ENCODE results near the gene KRTCAP2. TPM values are rescaled to one million over a fixed set of nuclear protein-coding genes. Genes with fewer than 3 reads are reported as not detected.

KRTCAP2 gene
- total RNA-seq, 2 experiments from 2014 or later = 124 to 125 TPM

DNA sequence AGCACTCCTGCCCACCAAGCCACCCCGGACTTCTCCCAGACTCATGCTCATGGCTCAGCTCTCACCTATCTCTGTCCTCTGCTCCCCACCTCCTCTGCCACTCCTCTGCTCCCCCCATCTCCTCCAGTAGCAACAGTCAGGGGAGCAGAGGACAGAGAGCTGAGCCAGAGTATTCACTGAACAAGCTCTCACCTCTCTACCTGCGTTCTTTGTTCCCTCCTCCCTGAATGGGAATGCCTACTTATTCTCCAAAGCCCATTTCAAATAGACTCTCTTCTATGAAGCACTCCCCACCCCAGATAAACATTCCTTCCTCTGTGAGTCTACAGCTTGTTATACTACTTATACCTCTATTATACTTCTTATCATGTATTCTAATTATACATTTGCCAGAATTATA, 51.9 kb downstream of the KRTCAP2 start:
- H3K4me3 Mint-ChIP-seq = no peak overlapping the region
- CTCF ChIA-PET = interaction anchor here (0.7 to 1.3 kb wide), 2 partner anchors 30 to 56 kb away, joined by 3 to 5 read pairs; no protein-coding TSS in a partner anchor
- POLR2A ChIA-PET = interaction anchor here (1.4 kb wide), 1 partner anchor 13 kb away, joined by 4 read pairs; no protein-coding TSS in a partner anchor
- H3K27ac Mint-ChIP-seq = no peak overlapping the region
- no peaks in the 10 kb centered on the region for H3K9me3 Mint-ChIP-seq
- TF ChIP-seq, protein P1, sequence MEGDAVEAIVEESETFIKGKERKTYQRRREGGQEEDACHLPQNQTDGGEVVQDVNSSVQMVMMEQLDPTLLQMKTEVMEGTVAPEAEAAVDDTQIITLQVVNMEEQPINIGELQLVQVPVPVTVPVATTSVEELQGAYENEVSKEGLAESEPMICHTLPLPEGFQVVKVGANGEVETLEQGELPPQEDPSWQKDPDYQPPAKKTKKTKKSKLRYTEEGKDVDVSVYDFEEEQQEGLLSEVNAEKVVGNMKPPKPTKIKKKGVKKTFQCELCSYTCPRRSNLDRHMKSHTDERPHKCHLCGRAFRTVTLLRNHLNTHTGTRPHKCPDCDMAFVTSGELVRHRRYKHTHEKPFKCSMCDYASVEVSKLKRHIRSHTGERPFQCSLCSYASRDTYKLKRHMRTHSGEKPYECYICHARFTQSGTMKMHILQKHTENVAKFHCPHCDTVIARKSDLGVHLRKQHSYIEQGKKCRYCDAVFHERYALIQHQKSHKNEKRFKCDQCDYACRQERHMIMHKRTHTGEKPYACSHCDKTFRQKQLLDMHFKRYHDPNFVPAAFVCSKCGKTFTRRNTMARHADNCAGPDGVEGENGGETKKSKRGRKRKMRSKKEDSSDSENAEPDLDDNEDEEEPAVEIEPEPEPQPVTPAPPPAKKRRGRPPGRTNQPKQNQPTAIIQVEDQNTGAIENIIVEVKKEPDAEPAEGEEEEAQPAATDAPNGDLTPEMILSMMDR (IDR thresholded peaks at IDR 0.05) = no peak
- H3K4me1 Mint-ChIP-seq (ENCODE audit: low read depth) = no peaks in the 10 kb centered on the region
- intact Hi-C loops (cut with micrococcal nuclease) = no loop called here
- no peak for DNase-seq
- H3K36me3 Mint-ChIP-seq (ENCODE audit: low read depth) = no peaks in the 10 kb centered on the region
- H3K27me3 Mint-ChIP-seq = peaks cover 5% of the 10 kb centered on the region
- ATAC-seq = no peak

DNA sequence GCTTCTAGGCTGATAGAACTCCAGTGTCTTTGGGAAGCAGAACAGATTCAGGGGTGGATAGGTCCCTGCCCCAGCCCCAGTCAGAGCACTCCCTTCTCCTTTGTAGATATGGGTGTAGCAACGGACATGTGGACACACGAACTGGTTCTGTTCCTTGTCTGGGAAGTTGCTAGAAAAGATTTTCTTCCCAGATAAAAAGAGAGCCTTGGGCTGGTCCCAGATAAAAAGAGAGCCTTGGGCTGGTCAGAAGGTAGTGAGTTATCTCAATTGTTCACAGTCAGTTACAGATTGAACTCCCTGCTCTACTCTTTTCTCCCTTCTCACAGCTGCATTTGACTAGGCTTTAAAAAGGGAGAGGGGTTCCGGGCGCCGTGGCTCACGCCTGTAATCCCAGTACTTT, 52.9 kb downstream of the KRTCAP2 start:
- H3K4me1 Mint-ChIP-seq (ENCODE audit: low read depth) = no peaks in the 10 kb centered on the region
- ATAC-seq (no peak), DNase-seq (no peak)
- no peaks in the 10 kb centered on the region for H3K9me3 Mint-ChIP-seq
- TF ChIP-seq, protein P1 (IDR thresholded peaks at IDR 0.05) = no peak
- no peak overlapping the region for H3K27ac Mint-ChIP-seq
- CTCF ChIA-PET = interaction anchor here (1.2 to 1.3 kb wide), 2 partner anchors 29 to 47 kb away, joined by 5 to 6 read pairs; no protein-coding TSS in a partner anchor
- POLR2A ChIA-PET = interaction anchor here (1.4 kb wide), 1 partner anchor 14 kb away, joined by 4 read pairs; no protein-coding TSS in a partner anchor
- peaks cover 3% of the 10 kb centered on the region for H3K27me3 Mint-ChIP-seq
- intact Hi-C loops (cut with micrococcal nuclease) = no loop called here
- H3K4me3 Mint-ChIP-seq = no peak overlapping the region
- H3K36me3 Mint-ChIP-seq (ENCODE audit: low read depth) = no peaks in the 10 kb centered on the region

Other genes starting within 250 kb of the KRTCAP2 start
- gene PMVK, start 236.6 kb downstream of the KRTCAP2 start, total RNA-seq = 10 to 100 TPM; 32.3 to 33.2 TPM
- gene PBXIP1, start 217.2 kb downstream of the KRTCAP2 start, total RNA-seq = 10 to 100 TPM; 17.7 to 19.4 TPM
- gene PYGO2, start 211.5 kb downstream of the KRTCAP2 start, total RNA-seq = 10 to 100 TPM; 21.2 to 21.8 TPM
- 10 to 100 TPM; 32.3 to 34.2 TPM for gene SHC1, start 202.6 kb downstream of the KRTCAP2 start, total RNA-seq
- gene CKS1B, start 198.6 kb downstream of the KRTCAP2 start, total RNA-seq = 100 to 1,000 TPM; 172 to 173 TPM
- 10 to 100 TPM; 31.5 to 32.9 TPM for gene FLAD1, start 190.0 kb downstream of the KRTCAP2 start, total RNA-seq
- not detected for gene LENEP, start 179.7 kb downstream of the KRTCAP2 start, total RNA-seq
- gene ZBTB7B, start 170.5 kb downstream of the KRTCAP2 start, total RNA-seq = 10 to 100 TPM; 26.3 to 26.5 TPM
- under 1 TPM; 0.20 to 0.36 TPM for gene DCST2, start 139.5 kb downstream of the KRTCAP2 start, total RNA-seq
- gene DCST1, start 139.5 kb downstream of the KRTCAP2 start, total RNA-seq = not detected
- 10 to 100 TPM; 36.4 to 37.2 TPM for gene ADAM15, start 122.0 kb downstream of the KRTCAP2 start, total RNA-seq
- 1 to 10 TPM; 7.1 to 7.8 TPM for gene EFNA4, start 109.6 kb downstream of the KRTCAP2 start, total RNA-seq
- gene EFNA3, start 94.5 kb downstream of the KRTCAP2 start, total RNA-seq = 1 to 10 TPM; 5.1 to 8.6 TPM
- gene EFNA1, start 45.4 kb downstream of the KRTCAP2 start, total RNA-seq = under 1 TPM; 0.59 to 0.60 TPM
- gene SLC50A1, start 37.5 kb downstream of the KRTCAP2 start, total RNA-seq = 10 to 100 TPM; 59.7 to 64.0 TPM
- gene DPM3, start 32.8 kb downstream of the KRTCAP2 start, total RNA-seq = 10 to 100 TPM; 37.1 to 38.1 TPM
- gene TRIM46, start 545 bp upstream of the KRTCAP2 start, total RNA-seq = 1 to 10 TPM; 5.8 to 6.1 TPM
- gene THBS3, start 34.6 kb upstream of the KRTCAP2 start, total RNA-seq = 10 to 100 TPM; 11.1 to 12.0 TPM
- 10 to 100 TPM; 59.2 to 61.0 TPM for gene MTX1, start 35.4 kb upstream of the KRTCAP2 start, total RNA-seq
- gene ENTREP3, start 82.2 kb upstream of the KRTCAP2 start, total RNA-seq = 10 to 100 TPM; 41.1 to 42.2 TPM
- 10 to 100 TPM; 81.3 to 97.2 TPM for gene SCAMP3, start 89.1 kb upstream of the KRTCAP2 start, total RNA-seq
- gene CLK2, start 100.2 kb upstream of the KRTCAP2 start, total RNA-seq = 10 to 100 TPM; 80.6 to 85.4 TPM
- 1 to 10 TPM; 1.5 TPM for gene HCN3, start 104.2 kb upstream of the KRTCAP2 start, total RNA-seq
- gene PKLR, start 128.1 kb upstream of the KRTCAP2 start, total RNA-seq = not detected
- 100 to 1,000 TPM; 293 to 316 TPM for gene FDPS, start 135.6 kb upstream of the KRTCAP2 start, total RNA-seq
- gene RUSC1, start 147.6 kb upstream of the KRTCAP2 start, total RNA-seq = 10 to 100 TPM; 21.2 to 21.6 TPM

All from activated CD8-positive, alpha-beta T cell treated with anti-CD3 and anti-CD28 coated beads for 36 hours (primary cell).